PC-3 (cell line): ENCODE results near the gene C6orf58. TPM values are rescaled to one million over a fixed set of nuclear protein-coding genes. Genes with fewer than 3 reads are reported as not detected.
A peak's percentile ranks its signal among the peaks of the same experiment; 100 is the strongest.

Source experiments
- ATAC-seq: fragments of 200-7000 bp; cut with Tn5 transposase; 2 replicates; pipeline ENCODE4 v1.9.1; 2020; ENCODE audit warnings: mild to moderate bottlenecking, moderate library complexity
- BruUV-seq: library from RNA; stranded (reverse); fragments of 400-500 nt; replicated peaks from 2 replicates; lab custom pipeline; 2021; lab: Mats Ljungman, UMichigan
- CTCF ChIA-PET: fragments of 300-600 bp; sonication (Branson Sonifier 250); formaldehyde crosslinking; loops from one replicate; lab custom pipeline; 2022; ENCODE audit warnings: antibody characterized with exemption; lab: Charles Lee
- POLR2A ChIA-PET: fragments of 300-600 bp; sonication (Branson Sonifier 250); formaldehyde crosslinking; loops from one replicate; lab custom pipeline; 2022; ENCODE audit warnings: antibody characterized with exemption; ENCODE audit not compliant: unreplicated experiment; lab: Charles Lee
- DNase-seq: peaks from one replicate; pipeline ENCODE4 v3.0.0-alpha.2; 2015
- H2AFZ ChIP-seq: fragments of 300-600 bp; sonication (generic); 2 replicates; pipeline ENCODE4 v1.6.0; 2016; ENCODE audit warnings: antibody characterized with exemption, low read length
- H3F3A ChIP-seq: fragments of 300-600 bp; sonication (generic); one replicate; pipeline ENCODE4 v1.6.0; 2017; ENCODE audit warnings: antibody characterized with exemption, low read length, control low read depth, mild to moderate bottlenecking; ENCODE audit not compliant: unreplicated experiment
- H3K27ac ChIP-seq: fragments of 300-600 bp; sonication (generic); 2 replicates; pipeline ENCODE4 v1.5.1; 2016; ENCODE audit warnings: mild to moderate bottlenecking, low read length
- H3K27me3 ChIP-seq: fragments of 300-600 bp; sonication (generic); 2 replicates; pipeline ENCODE4 v1.6.1; 2016; ENCODE audit warnings: low read length, mixed read lengths
- H3K36me3 ChIP-seq: fragments of 300-600 bp; sonication (generic); 2 replicates; pipeline ENCODE4 v1.6.1; 2016; ENCODE audit warnings: low read depth, mixed run types, low read length, mixed read lengths
- H3K4me1 ChIP-seq: fragments of 300-600 bp; sonication (generic); 2 replicates; pipeline ENCODE4 v1.5.1; 2016; ENCODE audit warnings: low read length; ENCODE audit not compliant: insufficient read depth
- H3K4me2 ChIP-seq: fragments of 300-600 bp; sonication (generic); 2 replicates; pipeline ENCODE4 v1.6.0; 2016; ENCODE audit warnings: low read length
- H3K4me3 ChIP-seq: fragments of 300-600 bp; sonication (generic); 2 replicates; pipeline ENCODE4 v1.5.1; 2016; ENCODE audit warnings: mild to moderate bottlenecking, low read length, mixed read lengths
- H3K79me2 ChIP-seq: fragments of 300-600 bp; sonication (generic); 2 replicates; pipeline ENCODE4 v1.6.1; 2017; ENCODE audit warnings: low read length, mixed read lengths
- H3K9ac ChIP-seq: fragments of 300-600 bp; sonication (generic); 2 replicates; pipeline ENCODE4 v1.6.0; 2016; ENCODE audit warnings: mild to moderate bottlenecking, low read length
- H3K9me2 ChIP-seq: fragments of 300-600 bp; sonication (generic); replicated peaks from 2 replicates; pipeline ENCODE4 v1.6.1; 2016; ENCODE audit warnings: mixed run types, low read length, mixed read lengths
- H3K9me3 ChIP-seq: fragments of 300-600 bp; sonication (generic); 2 replicates; pipeline ENCODE4 v1.6.1; 2016; ENCODE audit warnings: low read length, mixed read lengths
- H4K20me1 ChIP-seq: fragments of 300-600 bp; sonication (generic); 2 replicates; pipeline ENCODE4 v1.6.1; 2016; ENCODE audit warnings: low read length, mixed read lengths
- CTCF ChIP-seq: fragments of 300-600 bp; sonication (generic); conservative IDR thresholded peaks from 2 replicates; pipeline ENCODE4 v1.5.1; 2017; ENCODE audit warnings: antibody characterized with exemption, low read depth, mild to moderate bottlenecking, low read length
- EZH2 ChIP-seq: fragments of 300-600 bp; sonication (generic); IDR thresholded peaks from one replicate; pipeline ENCODE4 v1.6.1; 2017; ENCODE audit warnings: antibody characterized with exemption, mild to moderate bottlenecking, low read length; ENCODE audit not compliant: unreplicated experiment
- EZH2phosphoT487 ChIP-seq: fragments of 300-600 bp; sonication (generic); IDR thresholded peaks from 2 replicates; pipeline ENCODE4 v1.6.1; 2018; ENCODE audit warnings: mild to moderate bottlenecking, antibody characterized with exemption, low read length, borderline replicate concordance
- intact Hi-C: fragments of 100-400 bp; cut with micrococcal nuclease; formaldehyde crosslinking; loops from 2 replicates; pipeline ENCODE4 v1.9.0; 2023
- total RNA-seq: library from RNA; depleted of rRNA; stranded (reverse); fragments of >200 nt; gene quantifications from 2 replicates; pipeline ENCODE4 v1.2.3, GENCODE V29; 2014

C6orf58 gene
- total RNA-seq, 1 experiment from 2014 or later = not detected

- no peaks in the 10 kb centered on the region for H3K36me3 ChIP-seq
- TF ChIP-seq EZH2 = no peak
- peaks cover 7% of the 10 kb centered on the region for H3K4me1 ChIP-seq
- BruUV-seq = no TSS peak
- H3K4me3 ChIP-seq = no peak overlapping the region
- ChIA-PET CTCF (interaction anchor here (0.7 kb wide), 1 partner anchor 82 kb away, joined by 3 read pairs; no protein-coding TSS in a partner anchor), POLR2A (no interaction called here)
- H3K4me2 ChIP-seq = no peak overlapping the region
- H3K27me3 ChIP-seq = no peaks in the 10 kb centered on the region
- no peaks in the 10 kb centered on the region for H3K9me2 ChIP-seq
- H3K9me3 ChIP-seq = no peaks in the 10 kb centered on the region
- no peak overlapping the region for H2AFZ ChIP-seq
- H4K20me1 ChIP-seq = no peaks in the 10 kb centered on the region
- H3K79me2 ChIP-seq = no peaks in the 10 kb centered on the region
- intact Hi-C loops = no loop called here
- DNase-seq (peak; percentile 46), ATAC-seq (peak; percentile 35)
- H3K9ac ChIP-seq = no peak overlapping the region
- no peaks in the 10 kb centered on the region for H3F3A ChIP-seq
- H3K27ac ChIP-seq = no peak overlapping the region
Observed at GRCh38 chr6:127608554-127609270, 31.7 kb downstream of the C6orf58 start.

GRCh38 chr6:127618729-127619128 lies 41.8 kb downstream of the C6orf58 start:
- ATAC-seq (peak; percentile 98), DNase-seq (peak; percentile 94)
- Histone ChIP-seq H3K9ac (no peak overlapping the region), H3K9me2 (no peaks in the 10 kb centered on the region), H3K4me1 (peaks cover 6% of the 10 kb centered on the region; the same call in 1 of the 2 replicates), H3K9me3 (no peaks in the 10 kb centered on the region), H3K4me3 (no peak overlapping the region), H3K27ac (no peak overlapping the region), H3K79me2 (no peaks in the 10 kb centered on the region), H3F3A (no peaks in the 10 kb centered on the region), H3K27me3 (no peaks in the 10 kb centered on the region), H3K36me3 (no peaks in the 10 kb centered on the region), H2AFZ (no peak overlapping the region), H3K4me2 (0 out of 2 replicates have a peak overlapping the region, but pooled peaks have one; percentile 12), H4K20me1 (no peaks in the 10 kb centered on the region)
- TF ChIP-seq CTCF = no peak
- TF ChIP-seq EZH2phosphoT487 = no peak
- TF ChIP-seq EZH2 = no peak
- intact Hi-C loops = no loop called here
- ChIA-PET POLR2A (no interaction called here), CTCF (no interaction called here)
- no TSS peak for BruUV-seq

GRCh38 chr6:127630800-127631199 lies 53.8 kb downstream of the C6orf58 start:
- H3K27ac ChIP-seq = no peak overlapping the region
- ChIA-PET CTCF (no interaction called here), POLR2A (no interaction called here)
- no peaks in the 10 kb centered on the region for H3K79me2 ChIP-seq
- ATAC-seq (peak; percentile 93), DNase-seq (peak; percentile 29)
- no peaks in the 10 kb centered on the region for H3K36me3 ChIP-seq
- no peaks in the 10 kb centered on the region for H4K20me1 ChIP-seq
- no peak overlapping the region for H3K4me2 ChIP-seq
- no peaks in the 10 kb centered on the region for H3K9me2 ChIP-seq
- H3K9me3 ChIP-seq = no peaks in the 10 kb centered on the region
- no peaks in the 10 kb centered on the region for H3K4me1 ChIP-seq
- intact Hi-C loops = no loop called here
- no peaks in the 10 kb centered on the region for H3K27me3 ChIP-seq
- H3K9ac ChIP-seq = no peak overlapping the region
- H2AFZ ChIP-seq = no peak overlapping the region
- BruUV-seq = no TSS peak
- no peaks in the 10 kb centered on the region for H3F3A ChIP-seq
- no peak overlapping the region for H3K4me3 ChIP-seq
- TF ChIP-seq CTCF = no peak
- no peak for TF ChIP-seq EZH2phosphoT487
- no peak for TF ChIP-seq EZH2
